ENCODE data around the gene GPAT2.
A peak's percentile ranks its signal among the peaks of the same experiment; 100 is the strongest.
"Not testable (repeated sequence)": the region's sequence is repeated elsewhere in the genome, so short reads cannot be mapped to it uniquely, and the experiment has no call there.

Gene GPAT2

GRCh38 chr2:96033997-96034396 is 719 bp downstream of the GPAT2 start:
- H3K4me3 ChIP-seq (ENCODE audit: low read length); DNase-seq (ENCODE audit: low read depth): not testable (repeated sequence)

- not testable (repeated sequence) for H3K4me3 ChIP-seq (ENCODE audit: low read length); DNase-seq (ENCODE audit: low read depth)
Observed at GRCh38 chr2:96027725-96028325, 6.9 kb downstream of the GPAT2 start.

GRCh38 chr2:96025755-96026154 is 9.0 kb downstream of the GPAT2 start:
- DNase-seq (ENCODE audit: low read depth); H3K4me3 ChIP-seq (ENCODE audit: low read length): not testable (repeated sequence)

- H3K4me3 ChIP-seq (ENCODE audit: low read length): no peak overlapping the region
Observed at GRCh38 chr2:96025194-96025492, 9.6 kb downstream of the GPAT2 start.

GRCh38 chr2:96024336-96025193 is 10.2 kb downstream of the GPAT2 start:
- TF ChIP-seq CTCF (IDR thresholded peaks at IDR 0.05; ENCODE audit: insufficient read depth, low read depth, low read length, missing control alignments): no peak

More at GRCh38 chr2:96025194-96025492, 9.6 kb downstream of the GPAT2 start:
- no peak for TF ChIP-seq CTCF (IDR thresholded peaks at IDR 0.05; ENCODE audit: insufficient read depth, low read depth, low read length, missing control alignments)
- DNase-seq (ENCODE audit: low read depth): no peak

GRCh38 chr2:96023701-96024100 is 11.0 kb downstream of the GPAT2 start:
- DNase-seq (ENCODE audit: low read depth); H3K4me3 ChIP-seq (ENCODE audit: low read length): not testable (repeated sequence)

More at GRCh38 chr2:96024336-96025193, 10.2 kb downstream of the GPAT2 start:
- no peak for DNase-seq (ENCODE audit: low read depth)
- no peak overlapping the region for H3K4me3 ChIP-seq (ENCODE audit: low read length)

- H3K4me3 ChIP-seq (ENCODE audit: low read length): not testable (repeated sequence)
- peak; percentile 77 for TF ChIP-seq CTCF (IDR thresholded peaks at IDR 0.05; ENCODE audit: insufficient read depth, low read depth, low read length, missing control alignments)
- DNase-seq (ENCODE audit: low read depth): peak; percentile 84
Observed at GRCh38 chr2:96022701-96023447, 11.8 kb downstream of the GPAT2 start.

GRCh38 chr2:96022126-96022525 is 12.6 kb downstream of the GPAT2 start:
- DNase-seq (ENCODE audit: low read depth); H3K4me3 ChIP-seq (ENCODE audit: low read length): not testable (repeated sequence)

GRCh38 chr2:96021142-96021541 is 13.6 kb downstream of the GPAT2 start:
- not testable (repeated sequence) for H3K4me3 ChIP-seq (ENCODE audit: low read length); DNase-seq (ENCODE audit: low read depth)

GRCh38 chr2:96019909-96020590 is 14.7 kb downstream of the GPAT2 start:
- not testable (repeated sequence) for DNase-seq (ENCODE audit: low read depth); H3K4me3 ChIP-seq (ENCODE audit: low read length)

GRCh38 chr2:96016321-96016720 is 18.4 kb downstream of the GPAT2 start:
- DNase-seq (ENCODE audit: low read depth); H3K4me3 ChIP-seq (ENCODE audit: low read length): not testable (repeated sequence)

- DNase-seq (ENCODE audit: low read depth); H3K4me3 ChIP-seq (ENCODE audit: low read length): not testable (repeated sequence)
Observed at GRCh38 chr2:96012792-96013264, 21.9 kb downstream of the GPAT2 start.

GRCh38 chr2:96012086-96012791 is 22.5 kb downstream of the GPAT2 start:
- H3K4me3 ChIP-seq (ENCODE audit: low read length); DNase-seq (ENCODE audit: low read depth): not testable (repeated sequence)
